Myocyte (in vitro differentiated cells): ENCODE data around the gene CCBE1. TPM values are rescaled to one million over a fixed set of nuclear protein-coding genes. Genes with fewer than 3 reads are reported as not detected.

Experiments
- DNase-seq: peaks from one replicate; pipeline ENCODE4 v3.0.0-alpha.2; 2012; ENCODE audit warnings: low read depth
- total RNA-seq: library from RNA; depleted of rRNA; stranded (reverse); fragments of >200 nt; gene quantifications from 2 replicates; pipeline ENCODE4 v1.2.3, GENCODE V29; 2014

Gene CCBE1
- total RNA-seq, 1 donor from 2014 or later: 8.6 TPM

GRCh38 chr18:59573962-59574361, 123.3 kb downstream of the CCBE1 start:
- no peak for DNase-seq

DNA sequence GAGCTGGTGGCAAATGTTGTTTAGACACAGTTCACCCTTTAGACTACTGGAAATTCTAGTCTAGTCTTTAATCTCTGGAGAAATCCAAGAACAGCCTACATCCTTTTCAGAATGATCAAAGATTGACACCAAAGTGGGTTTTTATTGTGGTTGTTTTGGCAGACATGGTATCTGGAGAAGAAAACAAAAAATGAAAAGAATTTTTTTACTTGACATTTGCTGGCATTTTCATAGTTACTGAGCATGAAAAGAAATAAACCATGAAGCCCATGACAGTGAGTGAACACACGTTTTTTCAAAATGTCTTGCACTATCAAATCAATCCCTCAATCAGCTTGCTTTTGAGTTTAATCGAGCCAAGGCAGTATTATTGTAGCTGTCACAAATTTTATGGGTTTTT, 125.3 kb downstream of the CCBE1 start:
- DNase-seq: no peak

DNA sequence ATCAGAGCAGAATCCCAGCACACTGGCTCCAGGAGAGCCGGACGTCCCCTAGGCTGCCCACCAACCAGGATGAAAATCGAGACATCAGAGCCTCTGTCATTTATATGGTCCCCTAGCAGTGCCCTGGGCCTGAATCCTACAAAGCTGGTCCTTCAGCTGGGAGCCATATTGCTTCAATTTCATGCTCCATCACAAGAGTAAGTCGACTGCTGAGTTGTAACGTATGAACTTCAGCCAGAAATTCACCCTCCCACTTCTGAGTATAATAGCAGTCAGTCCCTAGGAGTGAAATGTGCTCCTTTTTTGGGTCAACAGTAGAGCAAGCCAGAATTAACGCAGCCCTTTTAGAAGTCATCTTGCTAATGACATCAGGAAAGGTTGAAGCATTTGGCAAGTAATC, 126.4 kb downstream of the CCBE1 start:
- no peak for DNase-seq

GRCh38 chr18:59570101-59570775, 127.0 kb downstream of the CCBE1 start:
- DNase-seq: peak; percentile 65

GRCh38 chr18:59569390-59569791, 127.8 kb downstream of the CCBE1 start:
- no peak for DNase-seq

- no peak for DNase-seq
Measured at GRCh38 chr18:59567431-59567830, 129.8 kb downstream of the CCBE1 start.

GRCh38 chr18:59566533-59566971, 130.7 kb downstream of the CCBE1 start:
- DNase-seq: peak; percentile 32

DNA sequence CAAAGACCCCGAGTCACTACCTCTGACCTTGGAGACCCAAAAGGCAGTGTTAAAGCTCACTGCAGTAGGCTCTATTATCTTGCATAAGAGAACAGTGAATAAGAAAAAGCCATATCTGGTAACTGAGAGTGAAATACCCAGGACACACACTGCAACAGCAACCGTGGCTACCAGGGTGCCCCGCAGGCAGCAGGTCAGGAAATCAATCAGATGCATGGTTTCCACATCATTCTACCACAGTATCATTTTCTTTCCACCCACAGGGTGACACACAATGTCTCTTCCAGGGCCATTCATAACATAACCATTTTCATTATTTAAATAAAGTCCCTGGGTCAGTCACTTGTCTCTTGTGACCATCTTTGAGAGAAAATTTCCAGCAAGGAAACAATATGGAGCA, 131.3 kb downstream of the CCBE1 start:
- DNase-seq: no peak

- DNase-seq: no peak
Measured at GRCh38 chr18:59564561-59564960, 132.7 kb downstream of the CCBE1 start.

DNA sequence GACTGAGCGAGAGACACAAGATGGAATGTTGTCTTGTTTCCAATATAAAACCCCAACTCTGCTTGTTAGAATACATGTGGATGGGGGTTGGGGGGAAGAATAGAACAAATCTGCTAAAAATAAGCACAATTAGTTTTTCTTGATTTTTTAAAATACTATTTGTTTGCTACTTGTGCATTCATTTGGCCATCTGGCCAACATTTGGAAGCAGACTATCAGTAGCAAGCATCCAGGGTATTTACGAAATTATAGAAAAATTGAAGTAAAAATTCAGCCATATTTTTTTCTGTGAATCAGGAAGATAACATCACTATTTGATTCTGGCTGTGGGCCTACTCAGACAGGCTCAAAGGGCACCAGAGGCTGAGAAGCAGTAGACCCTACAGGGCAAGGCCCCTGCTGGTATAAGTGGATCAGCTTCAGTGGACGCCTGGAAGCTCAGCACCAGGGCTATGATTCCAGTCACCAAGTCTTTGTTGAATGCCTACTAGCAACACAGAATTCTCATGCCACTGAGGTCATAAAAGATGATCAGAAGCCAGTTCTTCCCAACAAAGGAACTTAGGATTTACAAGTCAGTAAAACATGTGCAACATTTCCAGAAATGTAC, 133.9 kb downstream of the CCBE1 start:
- DNase-seq: no peak

DNA sequence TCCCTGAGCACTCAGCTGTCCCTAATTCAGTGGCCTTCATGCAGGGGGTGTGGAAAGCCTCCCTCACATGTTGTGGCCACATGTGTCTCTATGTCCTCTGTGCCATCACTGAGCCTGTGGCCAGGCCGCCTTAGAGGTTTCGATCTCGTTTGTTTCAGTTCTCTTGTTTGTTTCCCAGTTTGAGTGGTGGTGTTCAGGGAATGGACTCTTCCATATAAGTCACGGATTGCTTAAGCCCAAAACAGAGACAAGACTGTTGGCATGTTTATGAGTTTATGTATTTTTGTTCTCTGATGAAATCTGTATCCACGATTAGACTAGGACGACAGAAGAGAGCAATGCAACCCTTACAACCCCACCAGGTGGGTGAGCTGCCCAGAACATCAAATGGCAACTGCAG, 134.5 kb downstream of the CCBE1 start:
- DNase-seq: no peak

- DNase-seq: no peak
Measured at GRCh38 chr18:59561612-59562011, 135.6 kb downstream of the CCBE1 start.

DNA sequence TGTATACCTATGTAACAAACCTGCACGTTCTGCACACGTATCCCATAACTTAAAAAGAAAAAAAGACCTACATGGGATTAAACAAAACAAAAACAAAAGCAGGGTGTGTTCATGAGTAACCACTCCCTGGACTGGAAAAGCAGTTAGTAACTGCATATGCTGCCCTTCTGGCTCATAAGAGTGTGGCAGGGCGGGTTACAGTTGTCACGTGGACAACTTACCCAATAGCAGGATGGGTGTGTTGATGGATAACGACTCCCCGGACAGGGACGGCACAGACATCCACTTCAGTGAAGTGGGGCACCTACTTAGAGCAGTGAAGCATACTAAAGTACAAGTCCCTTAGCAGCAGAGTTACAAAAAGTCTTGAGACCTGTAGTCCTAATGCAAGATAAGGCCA, 136.7 kb downstream of the CCBE1 start:
- no peak for DNase-seq

GRCh38 chr18:59559528-59559927, 137.7 kb downstream of the CCBE1 start:
- DNase-seq: no peak

DNA sequence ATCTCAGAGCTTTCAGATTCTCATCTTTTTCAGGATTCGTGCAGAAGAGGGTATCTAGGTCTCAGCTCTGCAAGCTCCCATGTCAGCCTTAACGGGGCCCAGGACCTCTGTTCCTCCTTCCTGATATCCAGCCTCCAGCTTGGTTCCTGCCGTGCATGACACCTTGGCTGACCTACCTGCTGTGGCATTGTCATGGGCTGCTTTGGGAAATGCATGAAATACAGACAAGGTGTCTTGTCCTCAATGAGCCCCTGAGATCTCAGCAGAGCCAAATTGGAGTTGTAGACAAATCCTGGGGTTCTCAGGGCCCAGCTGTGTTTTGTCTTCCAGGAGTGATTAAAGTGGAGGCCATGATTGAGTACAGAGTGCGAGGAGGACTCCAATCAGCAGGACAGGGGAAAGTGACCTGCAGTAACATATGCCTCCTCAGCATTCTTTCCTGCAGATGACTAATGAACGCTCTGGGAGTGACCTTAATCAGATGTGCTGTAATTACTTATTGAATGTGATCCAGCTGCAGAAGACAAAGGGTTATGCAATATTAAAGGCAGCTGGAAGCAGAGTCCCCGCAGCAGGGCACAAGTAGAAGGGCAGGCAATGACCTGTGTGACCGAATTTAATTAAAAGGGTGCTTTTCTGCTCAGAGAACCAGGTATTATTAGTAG, 141.1 kb downstream of the CCBE1 start:
- DNase-seq: peak; percentile 23

DNA sequence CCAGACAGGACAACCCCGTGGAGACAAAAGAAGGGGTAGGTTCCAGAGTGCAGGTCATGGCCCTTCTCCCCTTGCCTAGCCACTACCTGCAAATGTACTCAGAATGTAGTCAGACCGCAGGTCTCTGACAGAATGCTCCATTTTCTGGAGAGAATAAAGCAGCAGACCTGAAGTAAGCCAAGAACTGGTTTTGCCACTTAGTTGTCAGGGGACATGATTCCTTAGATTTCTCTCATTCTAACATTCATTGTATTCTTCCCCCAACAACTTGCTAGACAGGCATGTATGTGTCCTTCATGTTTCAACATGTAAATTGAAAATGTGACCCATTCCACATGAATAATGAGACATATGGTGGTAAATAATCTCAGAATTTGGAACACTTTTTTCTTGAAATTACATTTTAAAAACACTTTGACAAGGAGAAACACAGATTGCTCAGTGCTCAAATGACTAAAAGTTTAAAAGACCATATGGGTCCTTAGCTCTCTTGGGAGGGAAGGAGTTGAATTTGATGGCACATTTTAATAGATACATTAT, 142.4 kb downstream of the CCBE1 start:
- DNase-seq: no peak

DNA sequence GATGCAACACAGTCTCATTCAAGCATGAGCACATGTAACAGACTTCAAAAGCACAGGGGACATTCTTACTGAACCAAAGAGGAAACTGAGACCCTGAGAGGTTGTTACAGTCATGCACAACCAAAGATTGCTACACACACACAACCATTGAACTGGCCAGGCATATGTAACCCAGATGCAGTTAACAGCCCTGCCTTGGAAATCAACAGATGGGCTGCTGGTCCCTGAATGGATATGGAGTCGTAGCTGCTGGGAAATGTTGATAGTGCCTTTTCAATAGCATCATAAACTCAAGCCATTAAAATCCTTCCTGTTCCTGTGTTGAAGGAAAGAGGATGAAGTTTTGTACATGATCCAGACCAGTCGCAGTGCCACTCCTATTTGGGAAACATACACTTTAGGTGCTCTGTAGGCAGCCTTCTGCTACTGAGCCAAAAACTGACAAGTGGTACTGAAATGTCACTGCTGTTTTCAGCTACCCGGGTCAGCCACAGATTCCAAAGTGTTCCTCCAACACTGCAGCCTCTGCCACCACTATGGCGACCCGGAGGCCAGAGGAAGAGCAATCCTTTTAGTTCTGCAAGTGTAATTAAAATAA, 143.9 kb downstream of the CCBE1 start:
- no peak for DNase-seq

DNA sequence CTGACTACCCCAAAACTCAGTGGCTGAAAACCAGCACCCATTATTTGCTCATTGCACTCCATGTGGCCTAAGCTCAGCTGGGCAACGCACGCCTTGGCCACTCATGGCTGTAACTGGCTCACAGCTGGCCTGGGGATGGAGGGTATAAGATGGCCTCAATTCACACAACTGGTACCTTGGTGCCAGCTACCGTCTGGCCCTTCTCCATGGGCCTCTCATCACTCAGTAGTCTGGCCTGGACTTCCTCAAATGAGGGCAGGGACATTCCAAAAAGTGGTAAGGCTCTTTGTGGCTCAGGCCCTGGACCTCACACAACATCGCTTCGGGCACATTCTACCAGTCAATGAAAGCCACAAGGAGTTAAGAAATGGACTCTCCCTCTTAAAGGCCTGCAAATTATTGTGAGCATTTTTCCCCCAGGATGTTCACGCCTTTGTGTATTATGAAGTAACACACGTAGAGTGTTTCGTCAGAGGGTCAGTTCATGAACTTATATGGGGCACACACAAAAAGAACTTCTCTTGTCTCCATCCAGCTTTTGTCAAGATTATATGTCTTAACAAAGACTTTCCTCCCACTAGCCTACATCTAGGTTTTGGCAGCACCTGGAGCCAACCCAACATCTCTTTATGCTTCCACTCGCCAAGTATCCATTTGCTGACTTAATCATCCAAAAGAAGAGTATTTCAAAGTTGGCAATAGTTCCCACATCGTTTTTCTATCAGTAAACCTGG, 145.2 kb downstream of the CCBE1 start:
- DNase-seq: no peak

- peak; percentile 24 for DNase-seq
Measured at GRCh38 chr18:59550174-59550516, 147.1 kb downstream of the CCBE1 start.

DNA sequence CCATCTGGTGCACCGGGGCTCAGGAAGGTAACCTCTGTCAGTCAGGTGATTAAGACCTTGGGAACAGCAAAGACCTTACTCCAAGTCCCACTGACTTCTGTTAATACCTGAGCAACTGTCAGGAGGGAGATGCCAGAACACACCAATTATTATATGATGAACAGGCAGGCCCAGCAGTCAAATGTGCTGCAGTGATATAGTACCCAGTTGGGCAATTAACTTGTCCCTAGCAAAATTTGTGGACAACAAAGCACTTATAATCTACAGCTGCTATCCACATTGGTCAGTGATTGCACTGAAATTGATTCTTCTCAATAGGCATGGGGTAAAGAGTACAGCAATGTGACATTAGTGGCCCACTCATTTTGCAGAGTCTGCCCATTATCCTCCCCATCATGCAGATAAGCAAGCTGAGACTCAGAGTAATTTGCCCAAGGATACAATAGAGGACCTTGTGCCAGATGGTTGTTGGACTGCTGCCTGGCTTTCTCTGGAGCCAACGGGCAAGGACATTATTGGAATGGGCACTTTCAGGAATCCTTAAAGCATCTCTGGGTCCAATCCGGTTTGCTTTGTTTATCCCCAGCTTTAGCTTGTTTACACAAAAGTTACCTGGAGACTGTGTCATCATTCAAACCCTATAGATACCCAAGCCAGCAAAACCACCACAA, 147.6 kb downstream of the CCBE1 start:
- DNase-seq: peak; percentile 56
